ENCODE measurements around the gene TSR3. TPM values are rescaled to one million over a fixed set of nuclear protein-coding genes. Genes with fewer than 3 reads are reported as not detected.

The TSR3 gene
- polyA plus RNA-seq, 3 donors: 23.2 to 73.1 (median 48.2) TPM

DNA sequence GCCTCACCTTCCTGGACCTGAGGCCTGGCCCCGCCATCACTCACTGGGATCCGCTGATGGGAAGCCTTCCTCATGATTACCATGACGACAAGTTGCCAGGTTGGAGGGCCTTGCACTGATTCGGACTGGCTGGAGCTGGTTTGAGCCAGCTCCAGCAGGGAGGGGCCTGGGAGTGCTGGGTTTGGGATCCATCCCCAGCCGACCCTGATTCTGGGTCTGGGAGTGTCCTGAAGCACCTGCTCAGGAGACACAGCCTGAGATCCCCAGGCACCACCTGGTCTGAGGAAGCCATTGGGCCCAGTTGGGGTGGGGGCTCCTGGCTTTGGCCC lies 24.1 kb downstream of the TSR3 start:
- H3K9ac ChIP-seq (ENCODE audit: insufficient read depth, low read length, poor library complexity, severe bottlenecking): no peak overlapping the region
- H4K20me1 ChIP-seq (ENCODE audit: insufficient read depth, low read length): peaks cover 43% of the 10 kb centered on the region
- H3K4me3 ChIP-seq (replicated peaks in 1 of 3; ENCODE audit: low read depth in 2 of 3, low read length in 3 of 3): no peak overlapping the region
- H3K9me3 ChIP-seq (replicated peaks in 1 of 2; ENCODE audit: control insufficient read depth in 1 of 2, insufficient read depth in 1 of 2, low read length in 2 of 2): peaks cover 0 to 5% of the 10 kb centered on the region in 2 donors
- peaks cover 9 to 13% of the 10 kb centered on the region in 2 donors for H3K4me1 ChIP-seq (ENCODE audit: control insufficient read depth in 1 of 2, insufficient read depth in 2 of 2, low read length in 2 of 2)
- Mint-ChIP-seq H3K27ac (no peak overlapping the region), H3K9me3 (peaks cover 0 to 25% (median 9%) of the 10 kb centered on the region in 7 donors), H3K36me3 (peaks cover 22 to 32% of the 10 kb centered on the region in 2 donors), H3K27me3 (ENCODE audit: low read depth in 3 of 3) (peaks cover 20 to 26% (median 23%) of the 10 kb centered on the region in 3 donors), H3K4me3 (no peak overlapping the region), H3K4me1 (peaks cover 13% of the 10 kb centered on the region)
- no peak for DNase-seq
- peaks cover 21 to 30% of the 10 kb centered on the region in 2 donors for H3K36me3 ChIP-seq (replicated peaks in 1 of 2; ENCODE audit: control insufficient read depth in 1 of 2, insufficient read depth in 2 of 2, low read length in 2 of 2)
- H2AFZ ChIP-seq (ENCODE audit: insufficient read depth, low read depth, low read length, poor library complexity, severe bottlenecking): no peak overlapping the region
- TF ChIP-seq, protein P1, sequence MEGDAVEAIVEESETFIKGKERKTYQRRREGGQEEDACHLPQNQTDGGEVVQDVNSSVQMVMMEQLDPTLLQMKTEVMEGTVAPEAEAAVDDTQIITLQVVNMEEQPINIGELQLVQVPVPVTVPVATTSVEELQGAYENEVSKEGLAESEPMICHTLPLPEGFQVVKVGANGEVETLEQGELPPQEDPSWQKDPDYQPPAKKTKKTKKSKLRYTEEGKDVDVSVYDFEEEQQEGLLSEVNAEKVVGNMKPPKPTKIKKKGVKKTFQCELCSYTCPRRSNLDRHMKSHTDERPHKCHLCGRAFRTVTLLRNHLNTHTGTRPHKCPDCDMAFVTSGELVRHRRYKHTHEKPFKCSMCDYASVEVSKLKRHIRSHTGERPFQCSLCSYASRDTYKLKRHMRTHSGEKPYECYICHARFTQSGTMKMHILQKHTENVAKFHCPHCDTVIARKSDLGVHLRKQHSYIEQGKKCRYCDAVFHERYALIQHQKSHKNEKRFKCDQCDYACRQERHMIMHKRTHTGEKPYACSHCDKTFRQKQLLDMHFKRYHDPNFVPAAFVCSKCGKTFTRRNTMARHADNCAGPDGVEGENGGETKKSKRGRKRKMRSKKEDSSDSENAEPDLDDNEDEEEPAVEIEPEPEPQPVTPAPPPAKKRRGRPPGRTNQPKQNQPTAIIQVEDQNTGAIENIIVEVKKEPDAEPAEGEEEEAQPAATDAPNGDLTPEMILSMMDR (IDR thresholded peaks at IDR 0.05): no peak
- no peaks in the 10 kb centered on the region for H3K79me2 ChIP-seq (ENCODE audit: insufficient read depth, low read length)
- intact Hi-C loops (cut with micrococcal nuclease): no loop called here
- 93% methylated on average over 5 of the region's 5 CpGs for WGBS (ENCODE audit: insufficient coverage)
- H3K4me2 ChIP-seq (replicated peaks; ENCODE audit: extremely low read depth, low read length, poor library complexity, severe bottlenecking): no peak overlapping the region
- no peak overlapping the region for H3K27ac ChIP-seq (ENCODE audit: low read depth in 1 of 2, low read length in 2 of 2)
- H3K27me3 ChIP-seq (ENCODE audit: control insufficient read depth in 2 of 2, insufficient read depth in 2 of 2, low read length in 2 of 2): peaks cover 15 to 18% of the 10 kb centered on the region in 2 donors

DNA sequence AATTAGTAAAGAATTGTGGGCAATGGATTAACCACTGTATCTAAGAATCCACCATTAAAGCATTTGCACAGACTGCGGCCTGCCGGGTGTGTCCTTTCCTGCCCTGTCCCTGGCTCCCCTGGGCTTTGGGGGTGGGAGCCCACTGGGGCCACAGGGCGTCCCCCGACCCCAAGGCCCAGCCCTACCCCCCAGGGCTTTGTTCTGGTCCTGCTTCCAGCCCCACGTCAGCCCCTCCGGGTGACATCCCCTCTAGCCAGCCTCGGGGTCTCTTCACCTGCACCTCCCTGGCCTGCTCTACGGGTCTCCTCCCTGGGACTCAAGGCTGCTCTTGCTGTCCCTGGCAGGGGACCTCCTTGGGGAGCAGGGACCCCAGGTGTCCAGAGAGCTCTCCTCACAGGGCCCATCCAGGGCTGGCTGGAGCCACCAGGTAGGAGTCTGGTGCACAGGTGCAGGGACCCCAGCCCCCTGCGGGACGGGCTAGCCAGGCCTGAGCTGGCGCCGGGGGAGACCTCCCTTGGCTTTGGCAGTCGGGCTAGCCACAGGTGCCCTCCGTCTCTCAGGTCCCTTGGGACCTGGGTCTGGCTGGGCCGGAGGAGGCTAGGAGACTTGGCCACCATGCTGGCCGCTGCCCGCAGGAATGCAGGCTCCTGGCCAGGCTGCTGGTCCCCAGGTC lies 24.6 kb downstream of the TSR3 start:
- peaks cover 22 to 37% of the 10 kb centered on the region in 2 donors for H3K36me3 Mint-ChIP-seq
- Histone ChIP-seq H3K9ac (ENCODE audit: insufficient read depth, low read length, poor library complexity, severe bottlenecking) (no peak overlapping the region), H3K4me1 (ENCODE audit: control insufficient read depth in 1 of 2, insufficient read depth in 2 of 2, low read length in 2 of 2) (peaks cover 7 to 9% of the 10 kb centered on the region in 2 donors), H3K9me3 (replicated peaks in 1 of 2; ENCODE audit: control insufficient read depth in 1 of 2, insufficient read depth in 1 of 2, low read length in 2 of 2) (peaks cover 0 to 5% of the 10 kb centered on the region in 2 donors), H3K36me3 (replicated peaks in 1 of 2; ENCODE audit: control insufficient read depth in 1 of 2, insufficient read depth in 2 of 2, low read length in 2 of 2) (peaks cover 21 to 30% of the 10 kb centered on the region in 2 donors), H2AFZ (ENCODE audit: insufficient read depth, low read depth, low read length, poor library complexity, severe bottlenecking) (no peak overlapping the region), H3K4me2 (replicated peaks; ENCODE audit: extremely low read depth, low read length, poor library complexity, severe bottlenecking) (no peak overlapping the region), H3K4me3 (replicated peaks in 1 of 3; ENCODE audit: low read depth in 2 of 3, low read length in 3 of 3) (no peak overlapping the region), H4K20me1 (ENCODE audit: insufficient read depth, low read length) (peaks cover 48% of the 10 kb centered on the region), H3K79me2 (ENCODE audit: insufficient read depth, low read length) (no peaks in the 10 kb centered on the region), H3K27me3 (ENCODE audit: control insufficient read depth in 2 of 2, insufficient read depth in 2 of 2, low read length in 2 of 2) (peaks cover 10 to 13% of the 10 kb centered on the region in 2 donors), H3K27ac (ENCODE audit: low read depth in 1 of 2, low read length in 2 of 2) (no peak overlapping the region)
- H3K4me1 Mint-ChIP-seq: peaks cover 9% of the 10 kb centered on the region
- peaks cover 15 to 21% (median 18%) of the 10 kb centered on the region in 3 donors for H3K27me3 Mint-ChIP-seq (ENCODE audit: low read depth in 3 of 3)
- no peak for DNase-seq
- peaks cover 0 to 20% (median 7%) of the 10 kb centered on the region in 7 donors for H3K9me3 Mint-ChIP-seq
- H3K4me3 Mint-ChIP-seq: no peak overlapping the region
- TF ChIP-seq, protein P1 (IDR thresholded peaks at IDR 0.05): no peak
- intact Hi-C loops (cut with micrococcal nuclease): no loop called here
- H3K27ac Mint-ChIP-seq: no peak overlapping the region
- WGBS (ENCODE audit: insufficient coverage): 92% methylated on average over 16 of the region's 17 CpGs

Data from CD14-positive monocyte (primary cell).